Measurements from ENCODE around the gene ZGRF1.
"Not testable (repeated sequence)": the region's sequence is repeated elsewhere in the genome, so short reads cannot be mapped to it uniquely, and the experiment has no call there.

Gene ZGRF1

DNA sequence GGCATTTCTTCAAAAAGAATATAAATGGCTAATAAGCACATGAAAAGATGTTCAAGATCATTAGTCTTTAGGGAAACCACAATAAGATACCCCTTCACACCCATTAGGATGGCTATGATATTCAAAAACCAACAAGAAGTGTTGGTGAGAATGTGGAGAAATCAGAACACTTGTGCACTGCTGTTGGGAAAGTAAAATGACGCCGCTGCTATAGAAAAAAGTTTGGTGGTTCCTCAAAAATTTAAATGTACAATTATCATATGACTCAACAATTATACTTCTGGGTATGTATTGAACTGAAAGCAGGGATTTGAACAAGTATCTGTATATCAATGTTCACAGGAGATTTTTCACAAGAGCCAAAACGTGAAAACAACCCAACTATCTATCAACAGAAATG lies 91.4 kb downstream of the ZGRF1 start:
- no peak for DNase-seq

GRCh38 chr4:112540695-112541094 lies 96.0 kb downstream of the ZGRF1 start:
- no peak for DNase-seq

DNA sequence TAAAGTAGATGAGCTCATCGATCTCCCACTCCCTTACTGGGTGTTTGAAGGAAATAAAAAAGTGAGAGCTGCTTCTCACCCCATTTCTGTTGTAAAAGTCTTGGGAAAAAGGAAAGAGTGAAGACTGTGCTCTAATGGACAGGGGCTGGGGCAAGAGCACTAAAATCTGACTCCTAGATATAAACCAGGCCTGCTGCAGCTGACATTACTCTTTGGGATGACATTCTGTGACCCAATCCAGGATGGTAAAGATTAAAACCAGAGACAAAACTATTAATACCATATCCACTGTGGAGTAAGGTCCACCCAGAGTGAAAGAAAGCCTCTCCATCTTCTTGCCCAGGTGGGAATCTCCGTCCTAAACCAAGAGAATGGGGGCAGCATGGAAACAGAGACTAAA lies 100.6 kb downstream of the ZGRF1 start:
- DNase-seq = no peak

GRCh38 chr4:112532267-112532666 lies 104.4 kb downstream of the ZGRF1 start:
- no peak for DNase-seq

DNA sequence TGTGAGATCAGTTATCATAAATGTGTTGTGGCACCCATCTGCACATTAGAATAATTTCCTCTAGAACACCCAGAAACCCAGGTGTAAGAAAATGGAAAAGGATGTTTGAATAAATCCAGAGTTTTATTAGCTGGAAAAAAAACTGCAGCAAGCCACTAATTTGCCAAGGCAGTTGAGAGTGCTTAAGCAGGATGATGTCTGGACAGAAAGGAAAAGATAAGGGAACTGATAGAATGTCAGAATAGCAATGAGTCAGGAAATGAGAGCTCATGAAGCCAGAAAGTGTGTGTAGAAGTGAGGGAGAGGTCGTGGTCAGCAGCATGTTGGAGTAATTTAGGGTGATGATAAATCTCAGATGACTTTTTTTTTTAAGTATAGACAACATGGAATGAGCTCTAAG lies 105.6 kb downstream of the ZGRF1 start:
- no peak for DNase-seq

DNA sequence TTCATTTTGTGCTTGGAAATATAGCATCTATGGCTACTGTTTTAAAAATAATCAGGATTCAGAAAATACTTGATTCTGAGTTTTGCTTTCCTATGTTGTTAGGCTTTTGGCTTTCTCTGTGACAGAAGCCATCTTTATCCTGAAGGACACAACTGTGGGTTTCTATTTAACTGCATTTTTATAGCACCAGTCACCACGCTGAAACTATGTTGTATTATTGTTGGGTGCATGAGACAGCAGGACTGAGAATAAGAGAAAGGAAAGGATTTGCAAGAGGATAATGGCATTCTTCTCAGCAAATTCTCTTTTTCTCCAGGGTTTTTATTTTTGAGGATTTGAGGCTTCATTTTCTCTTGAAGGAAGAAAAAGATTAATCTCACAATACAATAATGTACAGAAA lies 110.6 kb downstream of the ZGRF1 start:
- no peak for DNase-seq

DNA sequence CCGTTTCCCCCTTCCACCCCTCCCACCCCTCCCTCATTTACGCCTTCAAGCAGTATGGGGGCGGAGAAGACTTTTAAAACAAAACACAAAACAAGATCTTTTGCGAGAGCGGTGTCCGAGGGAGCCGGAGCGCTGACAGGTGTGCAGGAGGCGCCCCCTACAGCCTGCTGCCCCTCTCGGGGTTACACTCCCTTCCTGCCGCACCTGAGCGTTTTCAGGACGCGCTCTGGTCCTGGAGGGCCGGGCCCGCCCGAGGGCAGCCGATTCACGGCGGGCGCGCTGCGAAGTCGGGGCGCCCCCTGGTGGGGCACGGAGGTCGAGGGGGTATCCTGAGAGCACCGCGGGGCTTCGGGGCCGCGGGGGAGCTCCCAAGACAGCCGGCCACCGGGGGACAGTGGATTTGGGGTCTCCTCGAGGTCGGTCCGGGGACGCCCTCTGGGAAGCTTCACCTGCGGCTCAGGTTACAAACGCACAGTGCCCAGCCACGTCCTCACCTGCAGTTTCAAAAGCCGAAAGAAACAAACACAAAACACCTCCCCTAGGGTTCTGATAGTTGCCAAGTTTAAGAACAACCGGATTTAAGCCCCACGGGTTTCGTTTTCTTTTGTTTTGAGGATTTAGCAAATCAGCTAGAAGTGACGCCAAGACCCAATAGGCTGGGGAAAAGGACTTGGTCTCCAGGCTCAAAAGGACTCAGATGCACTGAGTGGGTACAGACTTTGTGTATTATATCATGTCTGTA lies 112.8 kb downstream of the ZGRF1 start:
- peak; percentile 77 for DNase-seq

- peak; percentile 48 for DNase-seq
These were observed 113.5 kb downstream of the ZGRF1 start for GRCh38 chr4:112523008-112523721.

GRCh38 chr4:112522431-112522830 lies 114.3 kb downstream of the ZGRF1 start:
- not testable (repeated sequence) for DNase-seq

DNA sequence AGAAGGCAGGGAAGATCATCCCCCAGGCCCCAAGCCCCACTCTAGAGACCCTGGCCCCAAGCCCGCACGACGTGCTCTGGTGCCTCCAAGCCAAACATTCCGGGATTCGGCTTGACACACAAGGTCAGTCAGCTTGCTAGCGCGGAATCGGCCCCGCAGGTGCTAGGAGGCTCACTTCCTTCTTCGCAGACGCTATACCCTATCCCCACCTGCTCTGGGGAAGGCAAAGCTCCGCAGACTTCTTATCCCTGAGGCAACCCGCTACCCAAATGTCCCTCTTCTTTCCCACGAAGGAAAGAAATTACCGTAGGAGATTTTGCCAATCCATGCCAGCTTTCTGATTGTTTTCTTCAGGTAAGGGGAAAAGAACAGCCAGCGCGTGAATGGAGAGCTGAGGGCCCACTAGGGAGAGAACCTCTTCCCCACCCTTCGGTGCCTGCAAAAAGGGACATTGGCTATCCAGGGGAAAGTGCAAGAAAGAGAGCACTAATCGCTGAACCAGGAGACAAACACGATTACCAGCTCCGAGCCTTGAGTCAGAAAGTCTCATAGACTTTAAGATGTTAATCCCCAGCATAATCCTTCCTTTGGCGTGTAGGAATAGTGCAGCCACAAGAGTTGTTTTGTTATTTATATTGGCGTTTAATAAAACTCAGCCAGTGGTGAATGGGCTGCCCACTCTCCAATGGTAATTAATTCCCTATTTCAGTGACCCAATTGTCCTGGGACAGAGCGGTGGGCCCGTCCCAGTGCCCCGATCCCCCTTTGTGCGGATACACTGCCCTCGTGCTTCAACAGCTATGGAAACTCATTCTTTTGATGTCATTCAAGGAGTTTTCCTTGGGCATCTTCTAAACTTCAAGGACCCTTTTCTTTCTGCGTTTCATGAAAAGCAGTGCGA lies 115.3 kb downstream of the ZGRF1 start:
- DNase-seq = no peak

DNA sequence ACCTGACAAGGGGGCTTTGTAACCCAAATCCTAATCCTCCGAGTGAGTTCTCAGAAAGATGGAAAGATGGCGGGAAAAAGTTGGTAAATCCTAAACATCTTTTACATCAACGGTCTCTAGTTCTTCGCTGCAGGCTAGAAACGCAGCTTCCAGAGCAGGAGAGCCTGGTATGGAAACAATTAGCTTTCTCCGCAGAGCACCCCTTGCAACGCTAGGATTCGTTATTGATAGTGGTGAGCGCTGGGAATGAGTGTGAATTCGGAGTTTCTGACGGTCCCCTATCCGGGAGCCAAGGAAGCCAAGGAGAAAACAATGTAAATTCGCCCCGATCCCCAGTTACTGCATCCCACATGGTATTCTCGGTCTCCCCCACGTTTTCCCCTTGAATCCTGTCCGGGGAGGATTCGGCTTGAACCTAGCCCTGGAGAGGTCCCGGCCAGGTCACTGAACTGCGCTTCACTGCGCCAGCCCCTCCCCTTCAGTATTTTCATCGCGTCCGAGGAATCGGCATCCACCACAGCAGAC lies 116.0 kb downstream of the ZGRF1 start:
- DNase-seq = no peak

GRCh38 chr4:112519689-112520597 lies 116.8 kb downstream of the ZGRF1 start:
- DNase-seq = no peak

- no peak for DNase-seq
These were observed 118.0 kb downstream of the ZGRF1 start for GRCh38 chr4:112518675-112519074.

- DNase-seq = no peak
These were observed 118.8 kb downstream of the ZGRF1 start for GRCh38 chr4:112517911-112518310.

GRCh38 chr4:112517067-112517634 lies 119.6 kb downstream of the ZGRF1 start:
- DNase-seq = no peak

DNA sequence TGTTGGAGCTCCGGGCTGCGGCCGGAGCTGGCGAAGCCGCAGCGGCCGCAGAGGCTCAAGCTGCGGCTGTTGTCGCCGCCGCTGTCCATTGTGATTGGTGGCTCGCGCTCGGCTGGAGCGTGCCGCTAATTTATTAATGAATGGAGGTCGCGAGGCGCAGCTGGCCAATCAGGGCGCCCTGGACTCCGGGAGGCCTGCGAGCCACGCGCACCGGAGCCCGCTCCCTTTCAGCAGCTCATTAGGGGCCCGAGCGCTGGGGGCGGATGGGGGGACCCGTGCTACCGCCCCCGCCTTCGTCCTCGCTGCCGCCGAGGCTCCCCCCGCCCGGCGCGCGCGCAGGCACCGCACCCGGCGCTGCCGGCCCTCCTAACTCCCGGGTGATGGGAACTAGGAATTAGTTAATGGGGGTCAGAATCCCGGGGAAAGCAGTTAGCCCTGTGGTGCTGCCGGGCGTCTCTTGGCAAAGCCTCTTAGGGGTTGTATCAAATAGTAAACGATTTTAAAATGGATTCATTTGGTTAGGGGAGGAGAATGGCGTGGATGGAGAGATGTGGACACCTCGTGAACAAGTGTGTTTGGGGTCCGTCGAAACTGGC lies 120.1 kb downstream of the ZGRF1 start:
- DNase-seq = no peak

- DNase-seq = no peak
These were observed 120.6 kb downstream of the ZGRF1 start, which contains the start of gene NEUROG2 for GRCh38 chr4:112516066-112516470. Gene NEUROG2, minus strand, starts transcription at chr4:112516180. Its CDS starts 705 bp downstream, at chr4:112515475.

DNA sequence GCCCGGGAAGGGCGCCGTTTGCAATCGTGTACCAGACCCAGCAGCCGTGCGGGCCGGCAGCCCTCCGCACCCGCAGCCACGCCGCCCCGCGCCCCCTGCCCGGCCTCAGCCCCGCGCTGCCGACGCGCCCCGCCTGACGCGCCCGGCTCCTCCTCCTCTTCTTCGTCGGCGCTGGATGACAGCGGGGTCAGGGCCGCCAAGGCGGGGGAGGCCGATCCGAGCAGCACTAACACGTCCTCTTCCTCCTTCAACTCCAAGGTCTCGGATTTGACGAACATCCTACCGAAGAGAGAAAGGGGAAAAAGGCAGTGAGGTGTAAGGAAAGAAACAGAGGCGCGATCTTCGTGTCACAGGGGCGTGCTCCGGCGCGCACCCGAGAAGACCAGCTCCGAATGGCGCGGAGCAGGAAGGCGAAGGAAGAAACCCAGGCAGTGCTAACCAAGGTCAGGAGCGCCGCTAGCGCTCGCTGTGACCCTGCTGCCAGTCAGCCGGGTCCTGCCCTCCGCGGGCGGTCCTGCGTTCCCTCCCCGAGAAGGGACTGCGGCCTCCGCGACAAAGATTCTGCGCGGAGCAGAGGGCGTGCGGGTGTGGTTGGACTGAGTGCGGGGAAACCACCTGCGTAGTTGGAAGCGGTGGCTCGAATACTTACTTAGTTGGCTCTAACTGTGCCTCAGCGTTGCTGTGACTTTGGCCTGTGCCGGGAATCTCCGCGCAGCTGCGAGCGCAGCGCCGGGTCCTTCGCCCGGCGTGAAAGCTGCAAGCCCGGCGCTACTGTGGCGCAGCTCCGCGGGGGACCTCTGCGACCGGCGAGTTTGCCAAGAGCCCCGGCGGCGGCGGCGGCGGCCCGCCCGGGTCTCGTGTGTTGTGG lies 121.3 kb downstream of the ZGRF1 start:
- DNase-seq = peak; percentile 46

DNA sequence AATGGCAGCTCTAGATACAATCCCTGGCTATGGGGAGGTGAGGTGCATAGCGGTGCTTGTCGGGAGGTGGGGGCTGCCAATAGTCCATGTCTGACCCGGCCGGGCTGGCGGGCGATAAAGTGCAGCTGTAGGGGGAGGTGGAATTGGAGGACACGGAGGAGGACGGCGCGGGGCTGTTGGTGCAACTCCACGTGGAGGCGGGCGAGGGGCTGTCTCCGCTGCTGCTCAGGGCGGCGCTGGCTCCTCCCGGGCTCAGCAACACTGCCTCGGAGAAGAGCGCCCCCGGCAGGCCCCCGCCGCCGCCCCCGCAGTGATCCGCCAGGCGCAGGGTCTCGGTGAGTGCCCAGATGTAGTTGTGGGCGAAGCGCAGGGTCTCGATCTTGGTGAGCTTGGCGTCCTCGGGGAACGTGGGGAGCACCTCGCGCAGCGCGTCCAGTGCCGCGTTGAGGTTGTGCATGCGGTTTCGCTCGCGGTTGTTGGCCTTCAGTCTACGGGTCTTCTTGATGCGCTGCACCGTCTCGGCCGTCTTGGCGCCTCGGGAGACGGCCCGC lies 122.0 kb downstream of the ZGRF1 start:
- DNase-seq = no peak
